T-helper 1 cell treated with Interleukin-12 subunit alpha and Interleukin-12 subunit beta and Interleukin-4 antibody, amounts not matched to agents 30 ng/mL and 1 ng/mL, for 36 hours (primary cell): ENCODE data around the gene CEP57. TPM values are rescaled to one million over a fixed set of nuclear protein-coding genes. Genes with fewer than 3 reads are reported as not detected.
"Not testable (repeated sequence)": the region's sequence is repeated elsewhere in the genome, so short reads cannot be mapped to it uniquely, and the experiment has no call there.

Experiments
- intact Hi-C: fragments of 100-400 bp; cut with micrococcal nuclease; formaldehyde crosslinking; loops from one replicate; pipeline ENCODE4 v1.15.1; 2024
- total RNA-seq: library from RNA; stranded (reverse); gene quantifications from 2 replicates; pipeline ENCODE4 v1.2.3, GENCODE V29; 2022

Gene CEP57
- total RNA-seq, 1 donor from 2014 or later = 69.0 TPM

DNA sequence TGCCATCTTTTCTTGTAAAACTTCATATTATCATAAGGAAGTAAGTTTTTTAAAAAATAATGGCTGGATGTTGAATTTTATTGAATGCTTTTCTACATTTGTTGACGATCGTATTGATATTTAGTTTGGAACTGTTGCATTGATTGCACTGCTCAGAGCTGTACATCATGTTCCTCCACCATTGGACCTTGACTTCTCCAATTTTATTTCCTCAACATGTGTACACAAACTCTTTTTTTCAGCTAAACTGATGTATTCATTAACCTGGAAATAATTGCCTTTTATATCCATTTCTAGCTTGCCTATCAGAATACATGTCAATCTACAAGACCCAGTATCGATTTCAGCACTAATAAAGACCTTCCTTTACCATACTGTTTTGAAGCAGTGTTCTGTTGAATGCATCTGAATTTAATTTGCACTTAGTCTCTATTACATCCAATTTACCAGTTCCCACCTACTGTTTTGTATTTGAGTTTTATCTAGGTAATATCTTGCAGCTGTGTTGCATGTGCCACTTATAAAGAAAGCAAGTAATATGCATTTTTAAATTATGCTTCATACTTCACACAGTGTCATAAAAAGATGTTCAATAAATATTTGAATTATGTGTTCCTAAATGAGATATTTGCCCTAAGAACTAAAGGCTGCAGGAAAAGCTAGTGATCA lies 5.5 kb downstream of the CEP57 start:
- intact Hi-C loops = loop anchor here (10.0 kb wide), 1 partner anchor 419 kb away; no protein-coding TSS in a partner anchor

DNA sequence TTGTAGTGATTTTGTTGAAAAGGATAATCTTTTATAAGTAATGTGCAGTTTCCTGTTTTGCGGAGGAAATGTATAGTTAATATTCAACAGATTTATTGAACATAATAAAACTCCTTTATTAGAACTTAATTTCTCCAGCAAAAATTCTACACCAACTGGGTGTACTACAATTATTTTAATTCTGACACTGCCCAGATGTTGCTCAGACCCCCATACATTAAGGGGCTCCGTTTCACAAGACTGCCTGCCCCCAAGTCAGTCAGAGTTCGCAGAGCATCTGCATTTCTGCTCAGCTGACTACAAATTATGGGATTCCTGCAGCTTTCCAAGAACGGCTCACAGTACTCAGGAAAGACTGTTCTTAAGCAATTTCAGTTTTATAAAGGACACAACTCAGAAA lies 6.2 kb downstream of the CEP57 start:
- intact Hi-C loops = loop anchor here (10.0 kb wide), 1 partner anchor 418 kb away; no protein-coding TSS in a partner anchor

DNA sequence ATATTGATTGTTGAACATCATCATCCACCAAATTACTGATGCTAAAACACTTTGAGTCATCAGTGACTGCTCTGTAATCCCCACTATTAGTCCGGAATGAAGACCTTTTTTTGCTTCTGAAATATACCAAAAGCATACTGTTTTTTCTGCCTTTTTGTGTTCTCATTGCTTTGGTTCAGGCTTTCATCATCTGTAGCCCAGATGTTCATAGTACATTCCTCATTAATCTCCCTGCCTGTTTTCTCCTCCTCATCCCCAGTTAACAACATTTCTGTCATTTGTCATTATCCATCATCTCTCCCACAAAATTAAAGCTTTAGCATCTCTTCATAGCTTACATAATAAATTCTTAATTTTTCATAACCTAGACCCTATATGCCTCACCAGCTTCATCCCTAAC lies 9.2 kb downstream of the CEP57 start:
- intact Hi-C loops = loop anchor here (10.0 kb wide), 1 partner anchor 415 kb away; no protein-coding TSS in a partner anchor

DNA sequence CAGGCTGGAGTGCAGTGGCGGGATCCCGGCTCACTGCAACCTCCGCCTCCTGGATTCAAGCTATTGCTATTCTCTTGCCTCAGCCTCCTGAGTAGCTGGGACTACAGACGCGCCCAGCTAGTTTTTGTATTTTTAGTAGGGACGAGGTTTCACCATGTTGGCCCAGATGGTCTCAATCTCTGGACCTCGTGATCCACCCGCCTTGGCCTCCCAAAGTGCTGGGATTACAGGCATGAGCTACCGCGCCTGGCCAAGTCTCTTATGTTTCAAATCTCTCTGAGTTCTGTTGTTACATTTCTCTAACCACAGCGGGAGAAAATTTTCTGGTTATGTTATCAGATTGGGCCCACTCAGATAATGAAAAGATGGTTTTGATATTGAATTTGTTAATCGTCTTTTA lies 10.1 kb downstream of the CEP57 start:
- intact Hi-C loops = no loop called here

DNA sequence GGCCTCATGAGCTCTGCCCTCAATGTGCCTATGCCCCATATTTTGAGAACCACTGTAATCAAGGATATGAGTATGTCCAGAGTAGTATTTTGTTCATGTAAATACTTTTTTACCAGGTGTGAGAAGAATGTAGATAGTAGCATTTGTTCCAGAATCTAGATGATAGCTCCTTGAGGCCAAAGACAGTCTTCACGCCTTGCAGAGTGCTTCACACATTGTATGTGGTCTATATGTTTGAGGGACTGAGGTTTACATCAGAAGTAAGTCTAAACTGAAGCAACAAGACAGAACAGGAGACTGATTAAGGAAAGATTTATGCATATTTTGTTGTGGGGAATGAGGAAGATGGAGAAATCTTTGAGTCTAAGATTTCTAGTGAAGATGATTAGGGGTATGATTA lies 12.5 kb downstream of the CEP57 start:
- intact Hi-C loops = no loop called here

DNA sequence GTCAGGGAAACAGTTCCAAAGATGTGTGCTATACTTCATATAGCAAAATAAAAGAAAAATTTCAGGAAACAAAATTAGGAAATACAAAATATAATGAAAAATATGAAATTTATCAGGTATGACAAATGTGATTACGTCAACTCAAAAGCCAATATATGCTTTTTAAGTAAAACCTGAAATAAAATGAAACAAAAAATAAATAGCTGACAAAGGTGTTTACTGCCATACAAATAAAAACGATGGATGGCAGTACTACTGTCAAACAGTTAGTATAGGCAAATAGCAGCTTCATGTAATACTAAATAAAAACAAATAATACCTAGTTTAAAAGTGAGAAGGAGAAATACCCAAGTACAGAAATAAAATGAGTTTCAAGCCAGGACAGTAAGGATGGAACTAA lies 13.7 kb downstream of the CEP57 start:
- intact Hi-C loops = no loop called here

DNA sequence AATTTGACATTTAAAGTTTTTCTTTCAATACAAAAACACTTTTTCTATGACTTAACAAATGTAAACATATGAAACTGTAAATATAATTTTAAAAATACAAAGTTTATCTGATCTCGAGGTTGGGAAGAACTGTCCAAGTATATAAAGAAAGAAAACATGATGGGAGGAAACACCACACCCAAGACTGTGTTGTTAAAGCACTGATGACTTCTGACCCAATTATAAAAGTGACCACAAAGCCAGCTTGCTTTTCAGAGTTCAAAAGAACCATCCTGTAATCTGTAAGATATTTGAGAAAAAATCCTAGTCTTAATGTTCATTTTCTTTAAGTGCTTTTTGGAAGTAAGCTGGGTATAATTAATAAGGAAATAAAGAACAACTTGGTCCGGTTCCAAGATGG lies 15.6 kb downstream of the CEP57 start:
- intact Hi-C loops = no loop called here

DNA sequence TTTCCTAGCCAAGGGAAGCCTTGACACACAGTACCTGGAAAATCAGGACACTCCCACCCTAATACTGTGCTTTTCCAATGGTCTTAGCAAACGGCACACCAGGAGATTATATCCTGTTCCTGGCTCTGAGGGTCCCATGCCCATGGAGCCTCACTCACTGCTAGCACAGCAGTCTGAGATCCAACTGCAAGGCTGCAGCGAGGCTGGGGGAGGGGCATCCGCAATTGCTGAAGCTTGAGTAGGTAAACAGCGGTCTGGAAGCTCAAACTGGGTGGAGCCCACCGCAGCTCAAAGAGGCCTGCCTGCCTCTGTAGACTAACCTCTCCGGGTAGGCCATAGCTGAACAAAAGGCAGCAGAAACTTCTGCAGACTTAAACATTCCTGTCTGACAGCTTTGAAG lies 16.2 kb downstream of the CEP57 start:
- intact Hi-C loops = not testable (repeated sequence)

DNA sequence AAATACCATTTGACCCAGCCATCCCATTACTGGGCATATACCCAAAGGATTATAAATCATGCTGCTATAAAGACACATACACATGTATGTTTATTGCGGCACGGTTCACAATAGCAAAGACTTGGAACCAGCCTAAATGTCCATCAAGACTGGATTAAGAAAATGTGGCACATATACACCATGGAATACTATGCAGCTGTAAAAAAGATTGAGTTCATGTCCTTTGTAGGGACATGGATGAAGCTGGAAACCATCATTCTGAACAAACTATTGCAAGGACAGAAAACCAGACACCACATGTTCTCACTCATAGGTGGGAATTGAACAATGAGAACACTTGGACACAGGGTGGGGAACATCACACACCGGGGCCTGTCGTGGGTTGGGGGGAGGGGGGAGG lies 20.8 kb downstream of the CEP57 start:
- intact Hi-C loops = not testable (repeated sequence)

DNA sequence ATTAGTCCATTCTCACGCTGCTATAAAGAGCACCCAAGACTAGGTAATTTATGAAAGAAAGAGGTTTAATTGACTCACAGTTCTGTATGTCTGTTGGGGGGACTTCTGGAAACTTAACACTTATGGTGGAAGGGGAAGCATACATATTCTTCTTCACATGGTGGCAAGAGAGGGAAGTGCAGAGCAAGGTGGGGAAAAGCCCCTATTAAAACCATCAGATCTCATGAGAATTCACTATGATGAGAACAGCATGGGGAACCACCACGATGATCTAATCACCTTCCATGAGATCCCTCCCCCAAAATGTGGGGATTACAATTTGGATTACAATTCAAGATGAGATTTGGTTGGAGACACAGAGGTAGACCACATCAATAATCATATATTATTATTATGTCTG lies 25.7 kb downstream of the CEP57 start:
- intact Hi-C loops = no loop called here

DNA sequence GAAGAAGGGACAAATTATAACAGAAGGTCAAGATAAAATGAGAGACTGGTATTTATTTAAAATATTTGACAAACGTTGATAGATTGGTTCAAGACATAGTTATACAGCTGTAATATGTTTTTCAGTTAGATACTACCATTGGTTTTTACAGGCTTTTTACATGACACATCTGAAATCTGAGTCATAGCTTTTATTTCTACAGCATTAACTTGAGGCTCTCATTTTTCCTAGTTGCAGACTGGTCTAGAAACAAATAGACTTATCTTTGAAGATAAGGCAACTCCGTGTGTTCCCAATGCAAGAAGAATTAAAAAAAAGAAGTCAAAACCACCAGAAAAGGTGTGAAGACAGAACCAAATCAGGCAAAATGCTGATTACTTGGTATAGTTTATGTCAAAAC lies 31.3 kb downstream of the CEP57 start:
- intact Hi-C loops = no loop called here

DNA sequence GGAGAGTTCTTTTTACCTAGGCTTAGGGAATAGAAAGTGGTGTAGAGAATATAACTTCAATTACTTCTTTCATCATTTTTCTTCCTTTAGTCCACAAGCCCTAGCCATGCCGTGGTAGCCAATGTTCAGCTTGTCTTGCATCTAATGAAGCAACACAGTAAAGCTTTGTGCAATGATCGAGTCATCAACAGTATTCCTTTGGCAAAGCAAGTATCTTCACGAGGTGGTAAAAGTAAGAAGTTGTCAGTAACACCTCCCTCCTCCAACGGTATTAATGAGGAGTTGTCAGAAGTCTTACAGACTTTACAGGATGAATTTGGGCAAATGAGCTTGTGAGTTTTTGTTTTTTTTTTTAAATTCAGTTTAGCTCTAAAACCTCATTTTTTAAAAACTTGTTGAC lies 37.4 kb downstream of the CEP57 start:
- intact Hi-C loops = no loop called here

DNA sequence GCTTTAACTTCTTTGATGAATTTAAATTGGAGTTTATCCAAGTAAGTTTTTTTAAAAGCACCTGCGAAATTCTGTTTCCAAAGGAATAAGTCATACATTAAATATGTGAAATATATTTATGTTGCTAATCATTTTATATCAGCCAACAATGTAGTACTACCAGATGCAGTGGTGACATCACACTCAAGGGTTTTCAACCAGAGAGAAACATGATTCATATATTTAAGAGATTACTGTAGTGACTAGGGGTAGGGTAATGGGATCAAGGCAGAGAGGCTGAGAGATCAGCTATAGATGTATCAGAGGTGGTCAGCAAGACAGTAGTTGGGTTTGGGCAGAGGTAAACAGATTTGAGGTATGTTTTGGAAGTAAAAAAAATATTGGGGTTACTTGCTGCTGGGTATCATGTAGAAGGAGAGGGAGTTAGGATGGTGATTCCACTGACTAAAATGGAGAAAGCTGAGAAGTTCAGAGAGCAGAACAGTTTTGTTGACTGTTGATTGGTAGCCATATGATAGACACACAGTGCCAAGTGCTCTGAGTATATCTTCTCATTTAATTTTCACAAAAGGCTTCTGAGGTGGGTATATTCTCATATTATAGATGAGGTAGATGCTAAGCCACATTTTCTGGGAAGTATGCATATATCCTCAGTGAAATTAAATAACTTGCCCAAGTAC lies 39.4 kb downstream of the CEP57 start:
- intact Hi-C loops = no loop called here

DNA sequence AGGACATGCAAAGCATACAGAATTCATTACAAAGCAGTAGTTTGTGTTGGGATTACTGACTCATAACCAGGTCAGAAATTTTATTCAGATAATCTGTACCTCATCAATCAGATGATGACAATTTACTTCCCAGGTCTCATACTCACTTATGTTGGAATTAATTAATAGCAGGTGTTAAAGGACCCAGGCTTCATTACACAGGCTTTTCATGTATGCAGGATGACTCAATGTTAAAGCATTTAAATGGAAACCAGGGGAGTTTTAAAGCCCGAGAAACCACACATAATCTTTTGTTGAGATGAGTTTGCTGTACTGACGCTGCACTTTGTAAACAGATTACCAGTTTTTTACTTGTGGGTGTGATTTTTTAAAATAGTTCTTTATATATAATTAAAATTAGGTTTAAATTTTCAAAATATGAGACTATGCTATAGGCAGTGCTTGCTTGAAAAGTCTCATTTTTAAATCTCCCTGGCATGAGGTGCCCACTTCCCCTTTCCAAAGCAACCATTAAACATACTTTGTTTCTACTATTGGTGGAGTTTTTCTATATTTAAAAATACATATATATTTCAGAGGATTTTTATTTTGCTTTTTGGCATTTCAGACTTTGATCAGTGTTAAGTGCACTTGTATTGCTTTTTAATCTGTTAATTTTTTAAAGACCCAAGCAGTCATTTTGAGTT lies 41.0 kb downstream of the CEP57 start:
- intact Hi-C loops = no loop called here

DNA sequence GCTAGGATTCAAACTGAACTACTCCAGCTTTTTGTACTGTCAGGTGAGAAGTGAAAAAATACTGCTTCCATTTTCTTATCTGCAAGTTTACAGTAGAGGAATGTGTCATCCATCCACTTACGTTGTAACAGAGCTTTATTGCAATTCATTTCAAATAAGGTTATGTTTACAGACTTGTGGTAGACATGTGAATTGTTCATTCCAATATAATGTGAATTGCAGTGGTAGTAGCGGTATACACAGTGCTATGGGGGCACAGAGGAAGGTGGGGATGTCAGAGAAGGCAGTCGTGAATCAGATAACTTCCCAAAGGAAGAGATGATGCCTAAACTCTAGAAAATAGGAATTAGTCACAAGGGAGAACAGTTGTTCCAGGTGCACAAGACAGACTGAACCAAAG lies 42.5 kb downstream of the CEP57 start:
- intact Hi-C loops = no loop called here

DNA sequence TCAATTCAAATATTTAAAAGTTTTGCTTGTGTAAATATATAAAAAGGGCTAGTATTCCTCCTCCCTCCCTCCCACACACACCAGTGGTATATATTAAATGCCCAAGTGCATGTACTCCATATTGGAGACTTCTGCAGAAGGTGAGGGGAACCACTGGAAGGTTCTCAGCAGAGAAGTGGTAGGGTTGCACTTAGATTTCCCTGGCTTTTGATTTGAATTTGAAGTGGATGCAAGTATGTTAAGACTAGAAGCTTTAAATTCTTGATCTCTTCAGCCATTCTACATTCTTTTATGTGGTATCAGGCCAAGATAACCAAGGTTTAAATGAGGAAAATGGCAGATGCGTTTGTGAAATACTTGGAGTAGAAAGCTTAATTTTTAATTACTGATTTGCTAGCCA lies 43.1 kb downstream of the CEP57 start:
- intact Hi-C loops = no loop called here

DNA sequence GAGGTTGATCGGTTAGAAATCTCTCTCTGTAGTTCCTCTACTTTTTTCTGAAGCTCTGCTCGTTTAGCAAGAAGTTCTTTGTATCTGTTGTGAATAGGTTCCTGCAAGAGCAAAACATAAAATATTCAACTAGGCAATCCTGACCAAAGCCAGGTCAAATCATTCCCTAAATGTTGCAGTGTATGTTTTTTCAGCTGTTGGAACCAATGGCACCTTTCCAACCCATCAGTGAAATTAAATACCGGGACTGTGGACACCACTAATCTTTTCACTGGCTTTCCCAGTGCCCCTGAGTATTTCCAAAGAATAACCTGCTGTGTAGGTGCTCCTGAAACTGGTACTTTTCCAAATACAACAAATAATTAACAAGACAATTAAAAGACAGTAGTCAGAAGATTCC lies 45.1 kb downstream of the CEP57 start:
- intact Hi-C loops = no loop called here

DNA sequence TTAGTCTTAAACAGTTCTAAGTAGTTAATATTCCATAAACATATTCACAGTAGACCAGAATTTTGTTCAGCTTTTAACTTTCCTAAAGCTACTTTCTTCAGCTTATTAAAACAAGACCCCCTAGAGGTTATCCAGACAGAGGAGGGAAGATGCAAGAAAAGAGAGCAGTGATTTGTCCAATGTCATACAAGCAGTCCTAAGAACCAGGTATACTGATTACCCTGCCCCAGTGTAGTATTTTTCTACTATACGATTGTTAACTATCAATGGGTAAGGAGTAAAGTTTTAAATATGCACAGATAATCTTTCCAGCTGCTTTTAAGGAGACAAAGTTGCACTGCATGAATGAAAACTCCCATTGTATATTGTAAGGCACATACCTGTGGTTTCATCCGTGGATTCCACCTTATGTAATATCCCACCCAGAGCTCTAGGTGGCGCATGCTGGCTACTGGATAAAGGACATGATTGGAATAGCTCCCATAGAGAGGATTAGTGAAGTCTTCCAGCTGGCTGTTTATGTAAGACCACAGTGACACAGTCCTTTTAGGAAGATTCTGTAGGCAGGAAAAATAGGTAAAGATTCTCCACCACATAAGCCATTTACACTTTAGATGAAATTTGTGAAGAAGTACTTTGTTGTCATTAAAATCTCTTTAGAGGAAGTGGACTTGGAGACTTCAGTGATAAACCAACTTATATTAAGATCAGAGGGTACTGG lies 45.6 kb downstream of the CEP57 start:
- intact Hi-C loops = loop anchor here (1.0 kb wide), 9 partner anchors 132 to 685 kb away; partner anchors contain the start of gene MAML2

DNA sequence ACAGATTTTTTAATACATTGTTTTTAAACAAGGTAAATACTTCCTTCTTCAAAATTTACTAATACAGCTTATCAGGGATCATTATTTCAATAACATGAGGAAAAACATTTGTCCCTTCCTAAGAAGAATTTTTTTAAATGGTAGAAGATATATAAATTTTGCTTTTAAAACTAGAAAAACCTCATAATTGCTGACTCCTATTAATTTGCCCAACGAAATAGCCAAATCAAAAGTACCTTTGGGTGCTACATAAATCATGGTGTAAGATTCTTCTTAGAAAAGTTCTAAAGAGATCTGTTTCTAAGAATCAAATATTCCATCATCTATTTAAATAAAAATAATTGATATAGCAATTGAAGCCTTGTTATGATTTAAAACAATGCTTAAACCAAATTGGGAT lies 54.9 kb downstream of the CEP57 start:
- intact Hi-C loops = loop anchor here (5.0 kb wide), 1 partner anchor 82 kb away; no protein-coding TSS in a partner anchor

DNA sequence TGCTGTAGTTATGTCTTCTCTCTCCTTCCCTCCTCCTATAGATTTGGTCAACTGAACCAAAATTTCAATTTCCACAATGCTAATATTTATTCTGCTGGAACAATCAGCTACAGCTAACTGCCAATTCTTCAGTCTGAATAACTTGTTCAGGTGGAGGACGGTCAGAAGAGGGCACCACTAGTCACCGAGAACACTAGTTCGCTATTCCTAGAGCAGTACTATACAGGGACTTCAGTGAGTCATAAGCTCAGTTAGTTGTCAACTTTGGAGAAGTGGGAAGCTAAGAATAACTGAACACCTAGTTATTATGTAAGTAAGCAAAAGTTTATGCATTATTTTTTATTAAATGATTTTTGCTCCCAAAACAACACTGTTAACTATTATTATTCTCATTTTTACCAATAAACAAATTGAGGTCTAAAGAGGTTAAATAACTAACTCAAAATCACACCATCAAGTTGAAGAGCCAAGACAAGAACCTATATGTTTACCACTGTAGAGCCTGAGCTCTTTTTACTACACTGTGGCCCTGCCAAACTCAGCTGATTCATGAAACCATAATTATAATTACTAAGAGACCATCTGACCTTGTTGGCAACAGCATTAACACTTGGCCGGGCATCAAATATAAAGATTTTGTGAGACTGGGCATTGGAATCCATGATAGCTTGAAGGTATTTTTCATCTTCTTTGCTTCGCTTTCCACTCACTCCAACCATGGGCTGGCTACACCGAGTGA lies 59.0 kb downstream of the CEP57 start:
- intact Hi-C loops = loop anchor here (1.0 to 5.0 kb wide), 2 partner anchors 78 to 544 kb away; no protein-coding TSS in a partner anchor

DNA sequence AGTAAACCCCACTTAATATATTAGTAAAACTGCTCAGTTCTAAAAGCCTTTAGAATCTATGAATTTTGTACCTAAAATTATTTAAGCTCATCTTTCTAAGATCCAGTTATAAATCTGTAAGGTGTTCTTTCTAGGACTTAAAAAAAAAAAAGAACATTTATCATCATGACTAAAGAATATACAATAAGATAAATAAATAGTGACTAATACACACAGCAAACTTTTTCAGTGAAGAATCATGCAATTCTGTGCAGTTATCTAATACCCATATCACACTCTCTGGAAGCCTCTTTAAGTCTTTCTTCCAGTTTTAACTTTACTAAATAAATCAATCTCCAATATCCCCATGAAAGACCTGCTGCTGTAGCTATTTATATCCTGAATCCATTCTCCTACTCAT lies 59.8 kb downstream of the CEP57 start:
- intact Hi-C loops = no loop called here
